Stimulated activated CD8-positive, alpha-beta memory T cell treated with anti-CD3 and anti-CD28 coated beads, Interleukin-4, amount 100 ng/mL, for 24 hours (primary cell): ENCODE data around the gene FIBP.

Experiments
- DNase-seq: peaks from one replicate; pipeline ENCODE4 v3.0.0-alpha.2; 2020; ENCODE audit warnings: low read depth

FIBP gene

DNA sequence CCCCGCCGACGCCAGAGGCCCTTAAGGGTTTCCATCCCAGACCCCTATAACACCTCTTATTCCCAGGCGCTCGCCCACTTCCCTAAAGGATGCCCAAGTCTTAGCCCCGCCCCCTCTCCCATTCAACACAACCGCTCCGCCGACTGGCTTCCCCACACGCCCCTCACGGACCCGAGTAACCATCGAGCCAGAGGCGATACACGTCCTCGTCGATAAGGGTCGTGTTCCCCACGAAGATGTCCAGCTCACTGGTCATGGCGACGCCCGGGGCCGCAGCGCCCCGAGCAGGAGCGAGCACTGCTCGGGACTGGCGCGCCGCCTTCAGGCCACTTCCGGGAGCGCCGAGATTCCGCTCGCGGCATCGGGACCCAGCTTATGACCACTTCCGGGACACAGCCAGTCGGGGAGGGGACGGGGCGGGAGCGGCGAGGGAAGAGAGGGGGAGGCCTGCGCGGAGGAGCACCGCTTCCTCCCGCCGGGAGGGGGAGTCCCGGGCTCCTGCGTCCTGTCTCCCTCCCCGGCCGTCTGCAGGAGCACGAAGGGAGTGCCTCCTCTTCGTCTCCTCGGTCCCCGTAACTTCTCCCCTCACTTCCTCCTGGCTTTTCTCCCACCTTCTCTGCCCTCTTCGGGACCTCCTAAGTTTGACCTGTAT is at the start of gene FIBP:
FIBP (minus strand) TSS at position 309 of the 652 bp plus-strand sequence; CDS start at position 256, 53 bp downstream.
- peak; percentile 96 for DNase-seq

DNA sequence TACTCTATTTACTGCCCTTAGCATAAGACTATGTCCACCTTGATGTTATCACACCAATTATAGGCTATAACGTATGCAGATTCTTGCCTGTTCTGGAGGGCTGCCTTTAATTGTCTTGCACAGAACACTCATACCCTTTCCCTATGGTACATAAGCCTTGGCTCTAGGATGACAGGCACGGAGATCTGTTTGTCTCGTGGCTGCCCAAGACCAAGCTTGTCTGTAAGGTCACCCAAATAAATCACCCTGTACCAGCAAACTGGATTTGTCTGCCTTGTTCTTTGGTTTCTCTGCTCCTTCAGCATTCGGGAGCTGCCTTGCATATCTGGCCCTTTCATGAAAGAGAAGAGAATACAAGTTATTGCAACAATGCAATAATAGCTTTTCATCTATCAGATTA is 49.5 kb upstream of the FIBP start:
- no peak for DNase-seq

DNA sequence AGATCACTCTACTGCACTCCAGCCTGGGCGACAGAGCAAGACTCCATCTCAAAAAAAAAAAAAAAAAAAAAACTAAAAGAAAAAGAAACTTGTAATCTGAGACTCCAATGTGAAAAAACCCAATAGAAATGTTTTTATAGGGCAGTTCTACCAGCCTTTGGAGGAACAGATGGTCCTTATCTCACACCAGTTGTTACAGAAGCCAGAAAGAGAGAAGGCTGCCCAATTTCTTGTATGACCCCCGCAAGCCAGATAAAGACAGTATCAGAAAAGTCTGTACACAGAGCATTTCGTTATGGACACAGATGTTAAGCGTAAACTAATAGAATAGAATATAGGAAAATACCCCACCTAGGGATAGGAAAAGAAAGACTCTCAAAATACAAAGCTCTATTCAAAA is 45.7 kb upstream of the FIBP start:
- no peak for DNase-seq

DNA sequence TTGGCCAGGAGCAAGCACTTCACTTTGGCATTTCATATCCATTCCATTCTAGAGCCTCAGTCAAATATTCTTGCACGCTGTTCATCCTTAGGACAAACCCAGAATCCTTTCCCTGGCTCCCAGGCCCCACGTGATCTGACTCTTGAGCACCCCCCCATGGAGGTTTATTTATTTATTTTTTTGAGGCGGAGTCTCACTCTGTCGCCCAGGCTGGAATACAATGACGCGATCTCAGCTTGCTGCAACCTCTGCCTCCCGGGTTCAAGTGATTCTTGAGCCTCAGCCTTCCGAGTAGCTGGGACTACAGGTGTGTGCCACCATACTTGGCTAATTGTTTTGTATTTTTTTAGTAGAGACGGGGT is 44.3 kb upstream of the FIBP start:
- DNase-seq = no peak

DNA sequence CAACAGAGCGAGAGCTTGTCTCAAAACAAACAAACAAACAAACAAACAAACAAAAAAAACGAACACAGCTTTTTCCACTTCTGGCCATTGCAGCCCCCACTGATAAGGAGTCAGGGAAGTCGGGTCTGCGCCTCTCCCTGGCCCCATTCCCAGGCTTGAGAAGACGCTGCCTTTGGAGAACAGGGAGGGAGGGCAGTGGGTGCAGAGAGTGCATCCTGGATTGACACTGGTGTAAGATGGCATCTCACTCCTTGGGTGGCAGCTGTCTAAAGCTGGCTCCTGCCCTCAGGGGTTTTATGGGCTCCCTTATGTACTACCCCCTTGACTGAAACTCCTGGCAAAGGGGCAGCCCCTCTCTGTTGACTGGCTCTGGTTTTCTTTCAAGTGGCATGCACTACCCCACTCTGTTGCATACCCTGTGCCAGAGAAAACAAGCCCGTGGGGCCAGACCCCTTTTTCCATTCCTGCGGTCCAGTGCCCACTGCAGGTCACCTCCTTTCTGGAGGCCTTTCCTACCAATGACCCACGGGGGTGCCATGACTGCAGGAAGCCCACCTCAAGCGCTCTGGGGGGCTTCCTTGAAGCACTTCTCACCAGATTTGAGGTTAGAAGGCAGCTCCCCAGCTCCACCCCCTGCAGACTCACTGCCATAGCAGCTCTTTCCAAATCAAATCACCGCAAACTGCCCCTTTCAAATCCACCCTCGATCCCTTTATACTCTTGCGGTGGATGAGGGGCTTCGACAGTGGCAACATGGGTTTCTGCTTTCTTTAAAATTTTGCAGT is 43.7 kb upstream of the FIBP start:
- no peak for DNase-seq

DNA sequence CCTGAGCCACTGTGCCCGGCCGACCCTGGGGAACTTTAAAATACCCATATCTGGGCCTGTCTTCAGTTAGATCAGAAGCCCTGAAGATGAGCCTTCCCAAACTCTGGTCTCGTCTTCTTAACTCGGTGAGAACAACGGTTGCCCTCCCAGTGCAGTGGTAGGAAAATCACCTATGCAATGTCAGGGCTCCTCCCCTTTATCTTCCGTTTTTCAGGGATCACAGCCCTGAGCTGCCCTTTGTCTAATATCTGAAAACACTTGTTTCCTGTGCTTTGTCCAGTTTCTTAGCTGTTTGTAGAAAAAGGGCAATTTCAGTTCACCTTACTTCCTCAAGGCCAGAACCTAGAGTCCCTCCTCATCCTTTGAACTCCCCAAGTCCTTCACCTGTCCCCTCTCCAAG is 40.4 kb upstream of the FIBP start:
- no peak for DNase-seq

DNA sequence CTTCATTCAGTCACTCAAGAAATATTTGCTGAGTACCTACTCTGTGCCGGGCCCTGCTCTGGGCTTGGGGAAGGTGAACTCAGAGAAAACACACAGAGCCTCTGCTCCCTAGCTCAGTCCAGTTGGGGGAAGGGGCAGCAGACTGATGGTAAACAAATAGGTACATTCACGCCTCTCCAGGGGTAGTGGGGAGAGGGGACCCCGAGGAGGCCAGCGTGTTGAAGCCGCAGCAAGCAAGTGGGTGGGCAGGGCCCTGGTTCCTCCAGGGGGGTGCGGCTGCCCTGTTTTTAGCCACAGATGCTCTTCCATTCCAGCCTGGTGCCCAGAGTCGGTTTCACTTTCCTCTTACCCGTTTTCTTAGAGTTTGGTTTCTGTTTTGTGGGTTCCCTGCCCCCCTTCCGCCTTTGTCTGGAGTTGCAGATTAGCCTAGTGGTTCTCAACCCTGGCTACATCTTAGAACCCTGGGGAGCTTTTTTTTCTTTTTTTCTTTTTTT is 39.7 kb upstream of the FIBP start:
- peak; percentile 59 for DNase-seq

DNA sequence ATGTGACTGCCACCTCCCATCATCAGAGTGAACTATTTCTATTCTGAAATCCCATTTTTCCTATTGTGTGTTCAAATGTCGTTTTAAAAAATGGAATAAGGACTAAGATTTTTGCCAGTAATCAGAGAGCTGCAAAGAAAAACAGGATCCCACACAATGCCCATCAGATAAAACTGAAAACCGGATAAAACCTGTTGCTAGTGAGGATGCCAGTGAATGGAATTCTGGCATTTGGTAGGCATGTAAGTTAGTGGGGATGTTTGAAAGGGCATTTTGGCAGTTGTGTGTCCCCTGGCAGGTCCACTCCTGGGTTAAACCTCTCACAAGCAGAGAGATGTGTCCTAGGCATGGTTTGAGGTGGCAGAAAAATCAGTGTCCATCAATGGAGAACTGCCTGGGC is 37.1 kb upstream of the FIBP start:
- no peak for DNase-seq

DNA sequence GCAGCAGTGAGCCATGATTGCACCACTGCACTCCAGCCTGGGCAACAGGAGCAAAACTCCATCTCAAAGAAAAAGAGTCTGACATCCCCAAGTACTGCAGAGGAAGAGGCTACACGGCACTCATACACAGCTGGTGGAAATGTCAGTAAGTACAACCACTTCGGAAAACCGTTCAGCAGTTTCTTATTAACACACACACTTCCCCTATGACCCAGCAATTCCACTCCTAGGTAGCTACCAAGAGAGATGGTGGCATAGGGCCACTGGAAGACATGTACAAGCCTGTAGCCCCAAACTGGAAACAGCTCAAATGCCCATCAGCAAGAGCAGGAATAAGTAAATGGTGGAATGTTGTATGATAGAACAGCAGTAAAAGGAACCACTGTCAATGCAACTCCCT is 34.3 kb upstream of the FIBP start:
- DNase-seq = no peak

DNA sequence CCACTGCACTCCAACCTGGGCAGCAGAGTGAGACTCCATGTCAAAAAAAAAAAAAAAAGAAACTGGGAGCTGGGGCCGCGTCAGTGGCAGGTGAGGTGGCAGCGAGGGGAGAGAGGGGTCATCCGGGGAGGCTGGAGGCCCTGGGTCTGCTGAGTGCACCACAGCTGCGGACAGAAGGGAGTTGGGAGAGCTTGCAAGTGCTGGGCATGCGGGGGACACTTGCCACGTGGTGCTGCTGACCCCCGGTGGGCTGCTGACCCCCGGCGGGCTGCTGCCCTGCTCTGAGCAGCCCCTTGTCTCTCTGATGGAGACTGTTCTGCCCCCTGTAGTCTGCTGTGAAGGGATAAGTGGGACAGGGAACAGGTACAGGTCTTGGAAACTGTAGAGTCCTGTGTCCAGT is 33.6 kb upstream of the FIBP start:
- DNase-seq = no peak

DNA sequence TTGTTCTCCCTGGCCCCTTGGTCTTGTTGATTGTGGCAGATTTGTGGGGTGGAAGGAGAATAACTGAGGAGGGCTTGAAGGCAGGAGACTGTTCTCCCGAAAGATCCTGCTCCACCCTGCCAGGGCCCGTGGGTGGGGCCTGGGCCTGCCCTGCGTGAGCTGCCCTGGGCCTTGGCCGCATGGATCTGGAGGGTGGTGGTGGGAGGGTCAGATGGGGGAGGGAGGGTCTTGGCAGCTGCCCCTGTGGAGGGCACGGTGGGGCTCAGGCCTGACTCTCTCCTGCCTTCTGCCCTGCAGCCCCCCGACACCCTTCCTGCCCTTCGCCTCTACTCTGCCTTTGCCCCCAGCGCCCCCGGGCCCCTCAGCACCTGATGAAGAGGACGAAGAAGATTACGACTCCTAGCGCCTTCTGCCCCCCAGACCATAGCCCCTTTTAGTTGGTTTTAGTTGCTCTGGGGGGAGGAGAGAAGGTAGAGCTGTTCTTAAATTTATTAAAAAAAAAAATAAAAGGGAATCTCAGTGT is 32.8 kb upstream of the FIBP start:
- DNase-seq = no peak

DNA sequence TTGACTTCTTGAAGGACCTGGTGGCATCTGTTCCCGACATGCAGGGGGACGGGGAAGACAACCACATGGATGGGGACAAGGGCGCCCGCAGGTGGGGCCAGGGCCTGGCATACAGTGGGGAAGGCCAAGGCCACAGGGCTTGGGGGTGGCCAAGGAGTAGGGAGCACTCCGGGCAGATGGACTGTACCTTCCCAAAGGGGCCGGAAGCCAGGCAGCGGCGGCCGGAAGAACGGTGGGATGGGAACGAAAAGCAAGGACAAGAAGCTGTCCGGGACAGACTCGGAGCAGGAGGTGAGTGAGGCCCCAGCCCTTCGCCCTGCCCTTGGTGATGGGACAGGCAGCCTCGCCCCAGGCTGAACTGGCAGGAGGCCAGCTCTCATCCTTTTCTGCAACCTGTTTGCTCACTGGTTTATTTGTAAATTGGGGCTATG is 32.1 kb upstream of the FIBP start:
- DNase-seq = no peak

DNA sequence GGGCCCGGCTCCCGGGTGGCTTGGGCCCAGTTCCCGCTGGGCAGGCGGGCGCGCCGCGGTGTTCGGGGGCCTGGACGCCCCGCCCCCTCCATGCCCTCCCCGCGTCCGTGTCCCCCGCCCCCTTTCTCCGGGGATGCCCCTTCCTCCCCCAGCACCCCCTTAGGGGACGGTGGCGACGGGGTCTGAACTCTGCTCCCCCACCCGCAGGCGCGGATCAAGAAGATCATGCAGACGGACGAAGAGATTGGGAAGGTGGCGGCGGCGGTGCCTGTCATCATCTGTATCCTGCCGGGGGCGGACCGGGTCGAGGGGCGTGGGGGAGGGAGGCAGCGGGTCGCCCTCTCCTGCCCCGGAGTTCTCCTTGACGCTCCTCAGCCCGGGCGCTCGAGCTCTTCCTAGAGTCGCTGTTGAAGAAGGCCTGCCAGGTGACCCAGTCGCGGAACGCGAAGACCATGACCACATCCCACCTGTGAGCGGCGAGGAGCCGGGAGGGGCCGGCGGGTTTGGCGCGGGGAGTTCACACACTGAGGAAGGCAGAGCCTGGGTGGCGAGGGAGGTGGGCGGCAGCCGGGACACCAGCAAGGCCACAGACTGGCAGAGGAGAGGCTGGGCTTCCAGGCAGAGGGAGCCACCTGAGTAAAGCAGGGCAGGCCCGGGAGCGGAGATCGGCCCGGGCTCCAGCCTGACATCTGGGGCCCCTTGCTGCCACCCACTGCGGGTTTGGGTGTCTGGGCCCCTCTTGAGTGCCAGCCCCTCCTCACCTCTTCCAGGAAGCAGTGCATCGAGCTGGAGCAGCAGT is 31.5 kb upstream of the FIBP start:
- peak; percentile 54 for DNase-seq

DNA sequence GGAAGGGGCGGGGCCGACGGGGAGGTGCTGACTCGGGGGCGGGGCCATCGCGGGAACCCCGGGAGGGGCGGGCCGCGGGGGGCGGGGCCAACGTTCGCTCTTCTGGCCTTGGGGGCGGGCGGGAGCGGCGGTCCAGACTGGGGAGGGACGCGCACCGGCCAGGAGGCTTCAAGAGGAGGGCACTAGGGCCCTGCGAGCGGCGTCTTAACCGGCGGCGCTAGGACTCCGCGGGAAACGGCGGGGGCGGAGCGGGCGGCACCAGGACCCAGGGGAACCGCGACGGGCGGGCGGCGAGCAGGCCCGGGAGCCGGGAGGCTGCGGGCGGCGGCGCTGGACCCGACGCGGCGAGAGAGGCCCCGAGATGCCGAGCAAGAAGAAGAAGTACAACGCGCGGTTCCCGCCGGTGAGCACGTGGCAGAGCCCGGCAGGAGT is 30.9 kb upstream of the FIBP start, which contains the start of gene DRAP1:
DRAP1 (plus strand) TSS at position 286 of the 432 bp plus-strand sequence; CDS start at position 362, 76 bp downstream.
- DNase-seq = peak; percentile 98

DNA sequence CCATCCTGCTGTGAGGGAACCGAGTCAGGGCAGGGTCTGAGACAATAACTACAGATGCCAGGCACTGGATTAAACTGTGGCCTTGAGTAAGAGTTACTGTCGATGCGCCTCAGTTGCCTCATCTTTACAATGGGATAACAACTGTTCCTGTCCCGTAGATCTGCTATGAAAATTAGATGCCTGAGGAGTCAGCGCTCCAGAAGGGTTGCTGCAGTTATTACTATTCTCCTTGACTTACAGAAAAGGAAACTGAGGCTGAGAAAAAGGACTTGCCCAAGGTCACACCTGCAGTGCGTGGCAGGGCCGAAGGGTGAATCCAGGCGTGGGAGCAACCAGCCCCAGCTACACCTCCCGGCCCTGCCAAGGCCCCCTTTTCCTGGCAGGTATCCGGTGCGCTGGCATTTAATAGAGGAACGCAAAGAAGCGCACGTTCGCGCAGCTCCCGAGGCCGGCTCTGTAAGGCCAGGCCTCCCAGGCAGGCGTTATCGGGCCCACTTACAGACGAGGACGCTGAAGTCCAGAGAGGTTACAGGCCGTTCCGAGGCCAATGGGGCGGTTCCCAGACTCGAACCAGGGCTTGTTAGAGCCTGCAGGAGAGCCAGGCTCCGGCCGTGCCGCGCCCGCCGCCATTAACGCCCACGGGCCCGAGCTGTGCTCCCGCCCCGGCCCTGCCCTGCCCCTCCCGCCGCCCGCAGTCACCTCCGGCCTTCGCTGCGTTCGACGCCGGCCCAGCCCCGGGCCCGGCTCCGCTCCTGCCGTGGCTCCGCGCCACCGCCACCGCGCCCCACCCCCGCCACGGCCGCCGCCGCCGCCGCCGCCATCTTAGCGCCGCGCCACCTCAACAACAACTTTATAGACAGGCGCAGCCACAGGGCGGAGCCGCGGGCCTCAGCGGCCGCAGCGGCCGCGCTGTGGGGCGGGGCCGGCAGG is 30.2 kb upstream of the FIBP start, which contains the start of gene C11orf68:
C11orf68 (minus strand) TSS at position 852 of the 930 bp plus-strand sequence; CDS start at position 821, 31 bp downstream.
- DNase-seq = no peak

DNA sequence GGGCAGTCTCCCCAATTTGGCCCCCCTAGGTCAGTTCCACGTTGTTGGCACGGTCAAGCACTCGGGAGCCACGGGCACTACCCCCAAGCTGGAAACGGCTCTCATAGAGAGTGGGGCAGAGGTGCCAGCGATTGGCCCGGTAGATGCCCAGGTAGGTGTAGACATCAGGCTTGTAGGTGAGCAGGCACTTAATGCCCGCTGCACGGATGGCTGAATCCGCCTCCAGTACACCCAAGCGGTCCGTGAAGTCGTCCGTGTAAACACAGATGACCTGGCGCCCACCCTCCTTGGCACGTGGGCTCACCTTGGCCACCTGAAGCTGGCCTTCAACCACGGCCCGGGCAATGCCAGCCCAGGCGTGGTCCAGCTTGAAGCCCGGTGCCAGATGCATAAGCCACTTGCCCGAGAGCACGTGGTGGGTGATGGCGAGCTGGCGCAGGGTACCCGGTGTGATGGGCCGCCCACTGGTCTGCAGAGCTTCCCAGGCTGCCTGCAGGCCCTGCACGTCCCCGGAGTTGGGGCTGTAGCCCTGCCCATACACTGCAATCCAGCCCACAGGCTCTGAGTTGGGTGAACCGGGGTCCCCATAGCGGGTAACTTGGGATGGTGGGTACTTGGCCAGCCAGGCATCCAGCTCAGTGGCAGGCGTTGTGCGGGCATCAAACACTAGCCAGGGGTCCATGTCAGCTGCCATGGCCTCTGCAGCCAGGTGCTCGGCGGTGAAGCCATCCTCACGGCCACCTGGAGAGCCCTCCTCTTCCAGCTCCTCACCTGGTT is 29.4 kb upstream of the FIBP start:
- no peak for DNase-seq

DNA sequence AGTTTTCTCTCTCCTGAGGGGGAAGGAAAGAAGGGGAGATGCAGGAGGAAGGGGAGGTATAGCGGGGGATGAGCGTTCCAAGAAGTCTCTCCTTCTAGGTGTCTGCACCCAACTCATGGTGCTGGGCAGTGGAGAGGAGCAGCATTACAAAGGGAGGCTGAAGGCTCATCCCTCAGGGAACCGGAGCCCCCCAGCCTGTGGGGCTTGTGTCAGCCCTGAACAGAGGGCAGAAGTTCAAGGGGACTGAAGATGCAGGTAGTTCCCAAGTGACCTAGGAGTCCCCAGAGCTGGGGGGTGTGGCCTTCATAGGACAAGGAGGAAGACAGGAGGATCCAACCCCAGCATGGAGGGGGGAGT is 28.8 kb upstream of the FIBP start:
- no peak for DNase-seq

DNA sequence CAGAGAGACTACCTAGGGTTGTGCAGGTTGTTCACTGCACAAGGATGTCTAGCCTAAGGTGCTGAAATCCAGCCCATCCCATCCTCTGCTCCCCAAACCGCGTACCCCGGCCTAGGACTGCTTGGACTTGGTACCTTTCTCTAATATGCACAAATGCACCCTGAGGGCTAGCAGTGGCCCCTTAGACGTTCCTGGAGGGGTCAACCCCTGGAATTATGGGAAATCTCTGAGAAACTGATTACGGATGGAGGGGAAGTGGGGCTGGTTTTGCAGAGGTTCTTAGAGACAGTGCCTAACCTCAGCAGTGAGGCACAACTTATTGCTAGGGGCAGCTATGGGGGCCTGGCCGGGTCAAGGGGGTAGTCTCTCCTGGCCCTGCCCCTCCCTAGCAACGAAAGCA is 28.1 kb upstream of the FIBP start:
- no peak for DNase-seq

DNA sequence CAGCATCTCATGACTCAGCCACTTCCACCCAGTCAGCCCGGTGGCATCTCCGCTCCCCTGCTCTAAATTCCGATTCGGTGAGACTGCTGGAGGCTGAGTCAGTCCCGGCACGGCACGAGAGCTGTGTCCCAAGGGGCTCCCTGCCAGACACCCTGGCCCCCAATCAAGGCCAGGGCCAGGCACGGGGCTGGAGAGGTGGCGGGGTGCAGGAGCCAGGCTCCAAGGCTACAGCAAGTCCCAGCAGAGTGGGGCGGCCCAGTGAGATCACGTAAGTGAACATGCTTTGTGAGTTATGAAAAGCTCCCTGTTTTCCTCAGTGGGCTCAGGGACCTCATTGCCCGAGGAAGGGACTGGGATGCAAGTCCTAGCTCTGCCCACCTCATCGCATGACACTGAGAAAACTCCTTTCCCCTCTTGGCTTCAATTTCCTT is 27.6 kb upstream of the FIBP start:
- DNase-seq = no peak

DNA sequence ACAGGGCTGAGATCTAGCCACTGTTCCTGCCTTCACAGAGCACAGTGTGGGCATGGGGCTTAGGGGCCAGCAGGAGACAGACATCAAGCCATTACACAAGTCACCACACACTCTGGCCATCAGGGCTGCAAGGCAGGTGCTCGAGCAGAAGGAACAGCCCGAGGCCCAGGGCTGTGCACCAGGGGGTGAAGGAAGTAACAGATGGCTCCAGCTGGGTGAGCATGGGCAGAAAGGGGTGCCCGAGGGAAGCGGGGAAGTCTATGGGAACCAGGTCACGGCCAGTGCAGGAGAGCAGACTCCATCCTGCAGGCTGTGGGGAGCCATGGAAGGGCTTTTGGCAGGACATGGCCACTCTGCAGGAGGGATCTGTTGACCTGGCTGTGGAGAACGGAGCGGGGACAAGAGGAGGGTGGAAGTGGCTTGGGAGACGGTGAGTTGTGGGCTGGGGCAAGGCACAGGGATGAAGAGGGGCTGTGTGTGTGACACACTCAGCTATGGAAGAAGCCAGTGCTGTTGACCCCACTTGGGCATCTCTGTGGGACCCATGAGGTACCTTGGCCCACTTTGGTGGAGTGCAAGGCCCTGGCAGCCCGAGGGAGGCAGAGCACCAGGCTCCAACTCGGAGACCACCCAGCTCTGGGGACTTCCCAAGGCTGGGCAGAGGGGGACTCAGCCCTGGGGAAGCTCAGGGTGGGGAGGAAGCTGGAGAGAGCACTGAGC is 27.0 kb upstream of the FIBP start:
- no peak for DNase-seq
